GM12878 (cell line): ENCODE results near the gene FAM163A. TPM values are rescaled to one million over a fixed set of nuclear protein-coding genes. Genes with fewer than 3 reads are reported as not detected.

Experiments used
- ATAC-seq: fragments of 200-7000 bp; cut with Tn5 transposase; 3 replicates; pipeline ENCODE4 v1.9.1; 2020; ENCODE audit warnings: mild to moderate bottlenecking, moderate library complexity
- BruUV-seq: library from RNA; stranded (reverse); fragments of 400-500 nt; replicated peaks from 2 replicates; lab custom pipeline; 2021; lab: Mats Ljungman, UMichigan
- CTCF ChIA-PET: fragments of 300-600 bp; sonication (Branson Sonifier 250); formaldehyde crosslinking; extraction: SDS; loops from one replicate; lab custom pipeline; 2021; ENCODE audit warnings: inconsistent platforms; lab: Yijun Ruan, JAX
- POLR2A ChIA-PET: fragments of 350-600 bp; formaldehyde crosslinking; extraction: SDS; loops from one replicate; lab custom pipeline; 2021; ENCODE audit warnings: inconsistent platforms; lab: Charles Lee
- RAD21 ChIA-PET: fragments of 300-600 bp; sonication (Branson Sonifier 250); formaldehyde crosslinking; loops from one replicate; lab custom pipeline; 2023; ENCODE audit warnings: antibody characterized with exemption; ENCODE audit not compliant: unreplicated experiment; lab: Charles Lee
- SMC1A ChIA-PET: fragments of 300-600 bp; sonication (Branson Sonifier 250); formaldehyde crosslinking; loops from one replicate; lab custom pipeline; 2023; ENCODE audit not compliant: unreplicated experiment, uncharacterized antibody; lab: Charles Lee
- DNase-seq: peaks from one replicate; pipeline ENCODE4 v3.0.0-alpha.2; 2011; ENCODE audit warnings: low read depth, low spot score
- FAIRE-seq: peaks from 3 replicates; lab custom pipeline; 2011; peaks lifted over from hg19 to GRCh38; lab: Jason Lieb, UNC
- H2AFZ ChIP-seq: 2 replicates; pipeline ENCODE4 v1.6.0; 2011; ENCODE audit warnings: low read depth, low read length, control low read depth; ENCODE audit not compliant: control insufficient read depth
- H3K27ac ChIP-seq: 2 replicates; pipeline ENCODE4 v1.5.1; 2011; ENCODE audit warnings: control low read depth; ENCODE audit not compliant: control insufficient read depth, insufficient read depth
- H3K27me3 ChIP-seq, 2 experiments: replicated peaks in 1 of 2; 2 replicates each; pipeline versions ENCODE4 v1.6.0 to v1.6.1; 2011; ENCODE audit warnings: low read length in 1 of 2; ENCODE audit not compliant: control insufficient read depth in 2 of 2, insufficient read depth in 2 of 2
- H3K36me3 ChIP-seq, 2 experiments: 2 replicates each; pipeline ENCODE4 v1.5.1; 2011; ENCODE audit warnings: low read length in 1 of 2; ENCODE audit not compliant: control insufficient read depth in 2 of 2, insufficient read depth in 2 of 2
- H3K4me1 ChIP-seq: 2 replicates; pipeline ENCODE4 v1.6.1; 2011; ENCODE audit warnings: mild to moderate bottlenecking, low read length, moderate library complexity, mixed read lengths; ENCODE audit not compliant: control insufficient read depth, insufficient read depth
- H3K4me2 ChIP-seq: 2 replicates; pipeline ENCODE4 v1.6.0; 2011; ENCODE audit warnings: control low read depth; ENCODE audit not compliant: control insufficient read depth, insufficient read depth
- H3K4me3 ChIP-seq: fragments of 200-600 bp; sonication (generic); 2 replicates; pipeline ENCODE4 v1.5.1; 2016
- H3K79me2 ChIP-seq: 2 replicates; pipeline ENCODE4 v1.6.0; 2011; ENCODE audit warnings: low read length; ENCODE audit not compliant: control insufficient read depth, insufficient read depth
- H3K9ac ChIP-seq: 2 replicates; pipeline ENCODE4 v1.8.0; 2011; ENCODE audit warnings: low read length, control low read depth, mixed read lengths; ENCODE audit not compliant: control insufficient read depth, insufficient read depth
- H3K9me3 ChIP-seq: replicated peaks from 3 replicates; pipeline ENCODE4 v1.5.1; 2011; ENCODE audit warnings: mild to moderate bottlenecking, low read length; ENCODE audit not compliant: control insufficient read depth, insufficient read depth
- H4K20me1 ChIP-seq: 2 replicates; pipeline ENCODE4 v1.6.0; 2011; ENCODE audit not compliant: control insufficient read depth, insufficient read depth
- ASH2L ChIP-seq: fragments of 300-600, 200-600 bp; sonication (generic); IDR thresholded peaks from 2 replicates; pipeline ENCODE4 v1.6.1; 2017; ENCODE audit warnings: low read depth, mild to moderate bottlenecking, borderline replicate concordance
- BACH1 ChIP-seq: fragments of 450-650 bp; IDR thresholded peaks from 2 replicates; pipeline ENCODE4 v1.6.1; 2017; ENCODE audit warnings: mild to moderate bottlenecking, borderline replicate concordance
- BMI1 ChIP-seq: fragments of 450-650 bp; IDR thresholded peaks from 2 replicates; pipeline ENCODE4 v1.6.1; 2016; ENCODE audit warnings: mild to moderate bottlenecking, moderate library complexity, borderline replicate concordance
- GATAD2B ChIP-seq: fragments of 450-650 bp; conservative IDR thresholded peaks from 2 replicates; pipeline ENCODE4 v1.6.1; 2017; ENCODE audit warnings: low read depth, mild to moderate bottlenecking, moderate library complexity
- MXI1 ChIP-seq: fragments of 150-350 bp; IDR thresholded peaks from 2 replicates; pipeline ENCODE4 v1.6.1; 2011; ENCODE audit warnings: low read depth, mild to moderate bottlenecking, inconsistent platforms, low read length, improper control_type of control experiment
- NFXL1 ChIP-seq: fragments of 450-650 bp; IDR thresholded peaks from 2 replicates; pipeline ENCODE4 v1.6.1; 2017; ENCODE audit warnings: antibody characterized with exemption, mild to moderate bottlenecking, borderline replicate concordance
- PAX8 ChIP-seq: fragments of 450-650 bp; IDR thresholded peaks from 2 replicates; pipeline ENCODE4 v1.6.1; 2017; ENCODE audit warnings: mild to moderate bottlenecking, moderate library complexity
- RUNX3 ChIP-seq: IDR thresholded peaks from 2 replicates; pipeline ENCODE4 v1.6.1; 2012; ENCODE audit warnings: low read length, inconsistent platforms
- STAT3 ChIP-seq: IDR thresholded peaks from 2 replicates; pipeline ENCODE4 v1.6.1; 2011; ENCODE audit warnings: low read depth, low read length, improper control_type of control experiment
- WRNIP1 ChIP-seq: IDR thresholded peaks from 2 replicates; pipeline ENCODE4 v1.6.1; 2011; ENCODE audit warnings: low read depth, low read length, improper control_type of control experiment, borderline replicate concordance
- in situ Hi-C: fragments of 300-500 bp; cut with MboI; formaldehyde crosslinking; loops from 9 replicates; pipeline ENCODE4 v1.14.3; 2018; ENCODE audit warnings: mixed read lengths
- intact Hi-C: fragments of 100-400 bp; cut with micrococcal nuclease; formaldehyde crosslinking; loops from one replicate; pipeline ENCODE4 v1.14.2; 2022; ENCODE audit not compliant: unreplicated experiment
- polyA plus RNA-seq, 11 experiments: library from polyadenylated mRNA; depleted of rRNA in 4 of 11; unstranded in 6 of 11; stranded (reverse) in 5 of 11; fragments of >200 nt; fragmentation: Nextera tagmentation in 4 of 11; fragmentation: Illumina TruSeq in 1 of 11; extraction: Ambion mirVana in 4 of 11; extraction: Trizol in 1 of 11; gene quantifications; 1 replicate in 1 of 11; 2 replicates in 10 of 11; pipeline versions ENCODE4 v1.2.1 to v1.2.3, GENCODE V29; 2011 to 2016; ENCODE audit warnings: inconsistent platforms in 2 of 11, missing spikeins in 2 of 11, low read depth in 1 of 11
- total RNA-seq, 4 experiments: library from RNA; depleted of rRNA in 3 of 4; stranded (reverse); fragments of >200 nt in 3 of 4; fragmentation: Illumina TruSeq in 1 of 4; extraction: Trizol in 1 of 4; gene quantifications; 2 replicates each; pipeline versions ENCODE4 v1.2.1 to v1.2.3, GENCODE V29; 2013 to 2021
- TF ChIP-seq, protein P1 (sequence below): fragments of 450-650 bp; IDR thresholded peaks from 2 replicates; pipeline ENCODE4 v1.6.1; 2017; ENCODE audit warnings: mild to moderate bottlenecking, moderate library complexity
- TF ChIP-seq, protein P2 (sequence below): IDR thresholded peaks from 2 replicates; pipeline ENCODE4 v1.6.1; 2011; ENCODE audit warnings: borderline replicate concordance, low read depth, mild to moderate bottlenecking, moderate library complexity, mixed read lengths, low read length; ENCODE audit not compliant: insufficient read depth; ENCODE audit errors: extremely low read length

The FAM163A gene
- total and polyA plus RNA-seq, 10 of the 15 experiments (the other 5 are each of a cell fraction or from before 2014, with no cell fraction given), result not detected

DNA sequence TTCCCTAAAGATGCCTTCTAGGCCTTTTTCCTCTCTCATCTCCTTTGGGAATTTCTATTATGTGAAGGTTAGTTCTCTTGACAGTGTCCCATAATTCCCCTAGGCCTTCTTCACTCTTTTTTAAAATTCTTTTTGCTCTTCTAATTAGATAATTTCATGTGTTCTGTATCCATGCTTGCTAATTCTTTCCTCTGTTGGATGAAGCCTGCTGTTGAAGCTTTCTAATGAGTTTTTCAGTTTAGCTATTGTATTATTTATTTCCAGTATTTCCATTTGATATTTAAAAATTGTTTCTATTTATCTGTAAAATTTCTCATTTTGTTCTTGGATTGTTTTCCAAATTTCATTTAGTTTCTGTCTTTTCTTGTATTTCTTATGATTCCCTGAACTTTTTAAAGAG, 28.5 kb upstream of the FAM163A start:
- Histone ChIP-seq H3K9me3 (peaks cover 2% of the 10 kb centered on the region), H2AFZ (no peak overlapping the region), H3K27me3 (no peaks in the 10 kb centered on the region), H3K9ac (no peak overlapping the region), H3K27ac (no peak overlapping the region), H4K20me1 (no peaks in the 10 kb centered on the region), H3K4me2 (no peak overlapping the region), H3K36me3 (no peaks in the 10 kb centered on the region), H3K4me3 (no peak overlapping the region), H3K79me2 (no peaks in the 10 kb centered on the region), H3K4me1 (no peaks in the 10 kb centered on the region)
- CTCF ChIA-PET, result interaction anchor here (0.9 to 18.4 kb wide), 3 partner anchors 8 to 99 kb away, joined by 3 to 938 read pairs (median 3); no protein-coding TSS in a partner anchor
- ATAC-seq, result no peak
- intact Hi-C loops (no loop called here), in situ Hi-C loops (loop anchor here (5.0 kb wide), 1 partner anchor 93 kb away; no protein-coding TSS in a partner anchor)
- DNase-seq, result no peak
- BruUV-seq, result no TSS peak
- SMC1A ChIA-PET, result no interaction called here
- RAD21 ChIA-PET, result interaction anchor here (0.7 kb wide), 1 partner anchor 10 kb away, joined by 3 read pairs; no protein-coding TSS in a partner anchor
- no peak for FAIRE-seq
- TF ChIP-seq, protein P1, sequence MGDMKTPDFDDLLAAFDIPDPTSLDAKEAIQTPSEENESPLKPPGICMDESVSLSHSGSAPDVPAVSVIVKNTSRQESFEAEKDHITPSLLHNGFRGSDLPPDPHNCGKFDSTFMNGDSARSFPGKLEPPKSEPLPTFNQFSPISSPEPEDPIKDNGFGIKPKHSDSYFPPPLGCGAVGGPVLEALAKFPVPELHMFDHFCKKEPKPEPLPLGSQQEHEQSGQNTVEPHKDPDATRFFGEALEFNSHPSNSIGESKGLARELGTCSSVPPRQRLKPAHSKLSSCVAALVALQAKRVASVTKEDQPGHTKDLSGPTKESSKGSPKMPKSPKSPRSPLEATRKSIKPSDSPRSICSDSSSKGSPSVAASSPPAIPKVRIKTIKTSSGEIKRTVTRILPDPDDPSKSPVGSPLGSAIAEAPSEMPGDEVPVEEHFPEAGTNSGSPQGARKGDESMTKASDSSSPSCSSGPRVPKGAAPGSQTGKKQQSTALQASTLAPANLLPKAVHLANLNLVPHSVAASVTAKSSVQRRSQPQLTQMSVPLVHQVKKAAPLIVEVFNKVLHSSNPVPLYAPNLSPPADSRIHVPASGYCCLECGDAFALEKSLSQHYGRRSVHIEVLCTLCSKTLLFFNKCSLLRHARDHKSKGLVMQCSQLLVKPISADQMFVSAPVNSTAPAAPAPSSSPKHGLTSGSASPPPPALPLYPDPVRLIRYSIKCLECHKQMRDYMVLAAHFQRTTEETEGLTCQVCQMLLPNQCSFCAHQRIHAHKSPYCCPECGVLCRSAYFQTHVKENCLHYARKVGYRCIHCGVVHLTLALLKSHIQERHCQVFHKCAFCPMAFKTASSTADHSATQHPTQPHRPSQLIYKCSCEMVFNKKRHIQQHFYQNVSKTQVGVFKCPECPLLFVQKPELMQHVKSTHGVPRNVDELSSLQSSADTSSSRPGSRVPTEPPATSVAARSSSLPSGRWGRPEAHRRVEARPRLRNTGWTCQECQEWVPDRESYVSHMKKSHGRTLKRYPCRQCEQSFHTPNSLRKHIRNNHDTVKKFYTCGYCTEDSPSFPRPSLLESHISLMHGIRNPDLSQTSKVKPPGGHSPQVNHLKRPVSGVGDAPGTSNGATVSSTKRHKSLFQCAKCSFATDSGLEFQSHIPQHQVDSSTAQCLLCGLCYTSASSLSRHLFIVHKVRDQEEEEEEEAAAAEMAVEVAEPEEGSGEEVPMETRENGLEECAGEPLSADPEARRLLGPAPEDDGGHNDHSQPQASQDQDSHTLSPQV, result no peak
- no peak for TF ChIP-seq NFXL1
- no peak for TF ChIP-seq RUNX3
- TF ChIP-seq PAX8, result no peak
- no peak for TF ChIP-seq STAT3
- no peak for TF ChIP-seq GATAD2B
- TF ChIP-seq, protein P2, sequence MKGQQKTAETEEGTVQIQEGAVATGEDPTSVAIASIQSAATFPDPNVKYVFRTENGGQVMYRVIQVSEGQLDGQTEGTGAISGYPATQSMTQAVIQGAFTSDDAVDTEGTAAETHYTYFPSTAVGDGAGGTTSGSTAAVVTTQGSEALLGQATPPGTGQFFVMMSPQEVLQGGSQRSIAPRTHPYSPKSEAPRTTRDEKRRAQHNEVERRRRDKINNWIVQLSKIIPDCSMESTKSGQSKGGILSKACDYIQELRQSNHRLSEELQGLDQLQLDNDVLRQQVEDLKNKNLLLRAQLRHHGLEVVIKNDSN, result no peak
- no peak for TF ChIP-seq BACH1
- no peak for TF ChIP-seq MXI1
- no peak for TF ChIP-seq ASH2L
- no peak for TF ChIP-seq BMI1
- TF ChIP-seq WRNIP1, result no peak
- POLR2A ChIA-PET, result no interaction called here
